ENCODE measurements around the gene SLAMF9.

The SLAMF9 gene

GRCh38 chr1:159974350-159974965, 20.4 kb upstream of the SLAMF9 start:
- no peak for DNase-seq

GRCh38 chr1:159973350-159973940, 19.4 kb upstream of the SLAMF9 start:
- no peak for DNase-seq

- no peak for DNase-seq
Measured at GRCh38 chr1:159972443-159973205, 18.6 kb upstream of the SLAMF9 start.

GRCh38 chr1:159970932-159971342, 16.9 kb upstream of the SLAMF9 start:
- no peak for DNase-seq

- no peak for DNase-seq
Measured at GRCh38 chr1:159968901-159969300, 14.9 kb upstream of the SLAMF9 start.

- no peak for DNase-seq
Measured at GRCh38 chr1:159965263-159965662, 11.2 kb upstream of the SLAMF9 start.

- DNase-seq: no peak
Measured at GRCh38 chr1:159964144-159964543, 10.1 kb upstream of the SLAMF9 start.

GRCh38 chr1:159962176-159962575, 8.1 kb upstream of the SLAMF9 start:
- DNase-seq: no peak

- DNase-seq: no peak
Measured at GRCh38 chr1:159961636-159962035, 7.6 kb upstream of the SLAMF9 start.

GRCh38 chr1:159960721-159961381, 6.8 kb upstream of the SLAMF9 start:
- DNase-seq: peak; percentile 81

- DNase-seq: no peak
Measured at GRCh38 chr1:159959451-159959850, 5.4 kb upstream of the SLAMF9 start.

- no peak for DNase-seq
Measured at GRCh38 chr1:159958719-159959380, 4.8 kb upstream of the SLAMF9 start.

GRCh38 chr1:159957824-159958268, 3.8 kb upstream of the SLAMF9 start:
- DNase-seq: peak; percentile 91

GRCh38 chr1:159955456-159955855, 1.4 kb upstream of the SLAMF9 start:
- no peak for DNase-seq

- no peak for DNase-seq
Measured at GRCh38 chr1:159952932-159953331, 1.1 kb downstream of the SLAMF9 start.

- DNase-seq: no peak
Measured at GRCh38 chr1:159951551-159951950, 2.5 kb downstream of the SLAMF9 start.

GRCh38 chr1:159951016-159951415, 3.0 kb downstream of the SLAMF9 start:
- no peak for DNase-seq

- no peak for DNase-seq
Measured at GRCh38 chr1:159949981-159950381, 4.1 kb downstream of the SLAMF9 start.

- no peak for DNase-seq
Measured at GRCh38 chr1:159949123-159949522, 4.9 kb downstream of the SLAMF9 start.

- DNase-seq: no peak
Measured at GRCh38 chr1:159947942-159948341, 6.1 kb downstream of the SLAMF9 start.

- DNase-seq: no peak
Measured at GRCh38 chr1:159946242-159947187, 7.5 kb downstream of the SLAMF9 start.

All from hematopoietic multipotent progenitor cell treated with erythropoietin and hydrocortisone succinate and interleukin-3 and kit ligand, for 6 days (in vitro differentiated cells).